MM.1S (cell line): ENCODE measurements around the gene GLP1R.

Experiments
- DNase-seq: peaks from one replicate; pipeline ENCODE4 v3.0.0-alpha.2; 2015
- H2AFZ ChIP-seq: fragments of 300-600 bp; sonication (generic); 2 replicates; pipeline ENCODE4 v1.6.0; 2016; ENCODE audit warnings: antibody characterized with exemption, low read length
- H3F3A ChIP-seq: fragments of 300-600 bp; sonication (generic); 2 replicates; pipeline ENCODE4 v1.6.1; 2016; ENCODE audit warnings: mild to moderate bottlenecking, antibody characterized with exemption, low read length, moderate library complexity, mixed read lengths; ENCODE audit not compliant: insufficient read depth
- H3K27ac ChIP-seq: fragments of 300-600 bp; sonication (generic); 2 replicates; pipeline ENCODE4 v1.5.1; 2016; ENCODE audit warnings: mild to moderate bottlenecking, low read length
- H3K27me3 ChIP-seq: fragments of 300-600 bp; sonication (generic); replicated peaks from 2 replicates; pipeline ENCODE4 v1.6.0; 2016; ENCODE audit warnings: low read length; ENCODE audit not compliant: insufficient read depth
- H3K36me3 ChIP-seq: fragments of 300-600 bp; sonication (generic); replicated peaks from 2 replicates; pipeline ENCODE4 v1.6.1; 2016; ENCODE audit warnings: mild to moderate bottlenecking, low read length, mixed read lengths; ENCODE audit not compliant: insufficient read depth
- H3K4me1 ChIP-seq: fragments of 300-600 bp; sonication (generic); 2 replicates; pipeline ENCODE4 v1.6.1; 2016; ENCODE audit warnings: low read length, mixed read lengths
- H3K4me2 ChIP-seq: fragments of 300-600 bp; sonication (generic); 2 replicates; pipeline ENCODE4 v1.6.0; 2016; ENCODE audit warnings: low read depth, low read length
- H3K4me3 ChIP-seq: fragments of 300-600 bp; sonication (generic); 2 replicates; pipeline ENCODE4 v1.5.1; 2016; ENCODE audit warnings: low read length, mixed read lengths
- H3K79me2 ChIP-seq: fragments of 300-600 bp; sonication (generic); 2 replicates; pipeline ENCODE4 v1.6.1; 2016; ENCODE audit warnings: mixed run types, low read length, mixed read lengths
- H3K9ac ChIP-seq: fragments of 300-600 bp; sonication (generic); 2 replicates; pipeline ENCODE4 v1.6.1; 2016; ENCODE audit warnings: low read length, mixed read lengths
- H3K9me2 ChIP-seq: fragments of 300-600 bp; sonication (generic); replicated peaks from 2 replicates; pipeline ENCODE4 v1.6.1; 2016; ENCODE audit warnings: mild to moderate bottlenecking, low read length, mixed read lengths; ENCODE audit not compliant: insufficient read depth
- H3K9me3 ChIP-seq: fragments of 300-600 bp; sonication (generic); replicated peaks from 2 replicates; pipeline ENCODE4 v1.6.1; 2016; ENCODE audit warnings: mild to moderate bottlenecking, low read length, mixed read lengths; ENCODE audit not compliant: insufficient read depth
- H4K20me1 ChIP-seq: fragments of 300-600 bp; sonication (generic); 2 replicates; pipeline ENCODE4 v1.6.1; 2016; ENCODE audit warnings: mild to moderate bottlenecking, low read length, moderate library complexity, mixed read lengths; ENCODE audit not compliant: insufficient read depth
- EZH2 ChIP-seq: fragments of 300-600 bp; sonication (generic); optimal IDR thresholded peaks from 2 replicates; pipeline ENCODE3; 2017; ENCODE audit warnings: low read depth, mild to moderate bottlenecking, antibody characterized with exemption, low read length, mixed read lengths
- EZH2phosphoT487 ChIP-seq: fragments of 300-600 bp; sonication (generic); IDR thresholded peaks from 2 replicates; pipeline ENCODE4 v1.6.1; 2018; ENCODE audit warnings: antibody characterized with exemption, low read length
- TF ChIP-seq, protein P1 (sequence below): fragments of 300-600 bp; sonication (generic); IDR thresholded peaks from 2 replicates; pipeline ENCODE4 v1.5.1; 2016; ENCODE audit warnings: antibody characterized with exemption, low read length, mixed read lengths

Gene GLP1R

DNA sequence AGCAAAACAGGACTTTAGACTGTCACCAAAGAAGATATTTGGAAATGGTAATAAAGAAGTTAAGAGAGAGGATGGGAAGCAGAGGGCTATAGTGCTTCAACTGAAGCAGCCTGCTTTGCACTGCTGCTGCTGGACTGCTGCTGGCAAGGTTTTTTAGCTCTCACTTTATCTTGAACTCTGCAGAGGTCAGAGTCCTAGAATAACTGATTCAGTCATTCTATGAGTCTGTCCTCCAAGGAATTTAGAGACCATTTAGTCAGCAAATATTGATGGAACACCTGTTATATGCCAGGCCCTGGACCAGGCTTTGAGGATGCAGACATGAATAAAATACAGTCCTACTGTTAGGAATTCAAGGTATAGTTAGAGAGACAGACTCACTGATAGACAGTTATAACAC lies 75.5 kb downstream of the GLP1R start:
- no peak for DNase-seq
- Histone ChIP-seq H3K79me2 (no peaks in the 10 kb centered on the region), H2AFZ (no peak overlapping the region), H3K9me3 (no peaks in the 10 kb centered on the region), H3K4me3 (no peak overlapping the region), H3F3A (no peaks in the 10 kb centered on the region), H4K20me1 (no peaks in the 10 kb centered on the region), H3K4me2 (no peak overlapping the region), H3K4me1 (no peaks in the 10 kb centered on the region), H3K27ac (no peak overlapping the region), H3K9ac (no peak overlapping the region), H3K27me3 (no peaks in the 10 kb centered on the region), H3K9me2 (no peaks in the 10 kb centered on the region), H3K36me3 (no peaks in the 10 kb centered on the region)
- no peak for TF ChIP-seq EZH2
- no peak for TF ChIP-seq EZH2phosphoT487
- TF ChIP-seq, protein P1, sequence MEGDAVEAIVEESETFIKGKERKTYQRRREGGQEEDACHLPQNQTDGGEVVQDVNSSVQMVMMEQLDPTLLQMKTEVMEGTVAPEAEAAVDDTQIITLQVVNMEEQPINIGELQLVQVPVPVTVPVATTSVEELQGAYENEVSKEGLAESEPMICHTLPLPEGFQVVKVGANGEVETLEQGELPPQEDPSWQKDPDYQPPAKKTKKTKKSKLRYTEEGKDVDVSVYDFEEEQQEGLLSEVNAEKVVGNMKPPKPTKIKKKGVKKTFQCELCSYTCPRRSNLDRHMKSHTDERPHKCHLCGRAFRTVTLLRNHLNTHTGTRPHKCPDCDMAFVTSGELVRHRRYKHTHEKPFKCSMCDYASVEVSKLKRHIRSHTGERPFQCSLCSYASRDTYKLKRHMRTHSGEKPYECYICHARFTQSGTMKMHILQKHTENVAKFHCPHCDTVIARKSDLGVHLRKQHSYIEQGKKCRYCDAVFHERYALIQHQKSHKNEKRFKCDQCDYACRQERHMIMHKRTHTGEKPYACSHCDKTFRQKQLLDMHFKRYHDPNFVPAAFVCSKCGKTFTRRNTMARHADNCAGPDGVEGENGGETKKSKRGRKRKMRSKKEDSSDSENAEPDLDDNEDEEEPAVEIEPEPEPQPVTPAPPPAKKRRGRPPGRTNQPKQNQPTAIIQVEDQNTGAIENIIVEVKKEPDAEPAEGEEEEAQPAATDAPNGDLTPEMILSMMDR, result no peak

DNA sequence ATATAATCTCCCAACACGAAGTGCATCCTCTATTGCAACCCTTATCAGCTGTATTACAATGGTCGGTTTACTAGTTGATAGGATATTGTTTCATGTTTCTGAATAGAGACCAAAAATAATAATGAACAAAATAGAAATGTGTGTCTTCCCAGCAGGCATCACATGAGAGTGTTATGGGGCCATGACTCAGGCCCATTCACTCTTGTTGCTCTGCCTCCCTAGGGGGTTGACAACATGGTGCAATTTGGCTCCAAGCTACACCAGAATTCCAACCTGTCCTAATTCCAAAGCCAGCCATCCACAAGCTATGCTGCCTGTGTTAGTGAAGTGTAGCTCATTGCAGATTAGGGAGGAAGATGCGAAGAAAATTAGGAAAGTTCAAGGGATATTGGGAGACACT lies 79.5 kb downstream of the GLP1R start:
- no peak for DNase-seq
- no peaks in the 10 kb centered on the region for H3K27me3 ChIP-seq

DNA sequence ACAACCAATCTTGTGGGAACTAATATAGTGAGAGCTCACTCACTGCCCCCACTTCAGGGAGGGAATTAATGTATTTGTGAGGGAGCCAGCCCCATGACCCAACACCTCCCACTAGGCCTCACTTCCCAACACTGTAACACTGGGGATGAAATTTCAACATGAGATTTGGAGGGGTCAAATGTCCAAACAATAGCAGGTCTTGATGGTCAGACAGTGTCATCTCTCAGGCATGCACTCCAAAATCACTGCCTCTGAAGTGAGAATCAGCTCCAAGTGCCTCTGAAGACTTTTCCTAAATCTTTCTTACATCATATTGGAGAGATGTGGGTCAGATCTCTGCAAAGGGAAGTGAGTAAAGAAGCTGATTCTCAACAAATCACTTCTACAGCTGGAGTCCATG lies 80.3 kb downstream of the GLP1R start:
- H3K27me3 ChIP-seq, result no peaks in the 10 kb centered on the region
- H3K9me3 ChIP-seq, result no peaks in the 10 kb centered on the region
- no peaks in the 10 kb centered on the region for H4K20me1 ChIP-seq

More for the DNA sequence above, 79.5 kb downstream of the GLP1R start:
- H3K4me2 ChIP-seq, result no peak overlapping the region
- no peaks in the 10 kb centered on the region for H3K36me3 ChIP-seq
- H3K9ac ChIP-seq, result no peak overlapping the region
- TF ChIP-seq, protein P1, result no peak
- no peak for TF ChIP-seq EZH2phosphoT487
- no peak for TF ChIP-seq EZH2
- H3F3A ChIP-seq, result no peaks in the 10 kb centered on the region
- no peak overlapping the region for H3K27ac ChIP-seq
- no peaks in the 10 kb centered on the region for H3K9me2 ChIP-seq
- no peaks in the 10 kb centered on the region for H3K4me1 ChIP-seq
- H4K20me1 ChIP-seq, result no peaks in the 10 kb centered on the region
- no peak overlapping the region for H3K4me3 ChIP-seq
- no peak overlapping the region for H2AFZ ChIP-seq
- no peaks in the 10 kb centered on the region for H3K79me2 ChIP-seq
- H3K9me3 ChIP-seq, result no peaks in the 10 kb centered on the region

More for the DNA sequence above, 80.3 kb downstream of the GLP1R start:
- Histone ChIP-seq H3K9ac (no peak overlapping the region), H3K9me2 (no peaks in the 10 kb centered on the region), H2AFZ (no peak overlapping the region), H3K4me1 (no peaks in the 10 kb centered on the region), H3K4me3 (no peak overlapping the region), H3K36me3 (no peaks in the 10 kb centered on the region), H3F3A (no peaks in the 10 kb centered on the region), H3K27ac (no peak overlapping the region), H3K4me2 (no peak overlapping the region), H3K79me2 (no peaks in the 10 kb centered on the region)
- no peak for DNase-seq
- TF ChIP-seq, protein P1, result no peak
- no peak for TF ChIP-seq EZH2
- TF ChIP-seq EZH2phosphoT487, result no peak
